Naive thymus-derived CD4-positive, alpha-beta T cell (primary cell): Measurements from ENCODE around the gene SEMA4D. TPM values are rescaled to one million over a fixed set of nuclear protein-coding genes. Genes with fewer than 3 reads are reported as not detected.

Experiments
- ATAC-seq: fragments of 150-1000 bp; cut with Tn5 transposase; 2 replicates; pipeline ENCODE4 v1.10.0; 2021; ENCODE audit warnings: mild to moderate bottlenecking, moderate library complexity
- CTCF ChIA-PET: fragments of 350-600 bp; sonication (Branson Sonifier 250); formaldehyde crosslinking; loops from one replicate; lab custom pipeline; 2021; ENCODE audit warnings: antibody characterized with exemption; lab: Charles Lee
- POLR2A ChIA-PET: fragments of 350-600 bp; sonication (Branson Sonifier 250); formaldehyde crosslinking; loops from one replicate; lab custom pipeline; 2021; ENCODE audit warnings: antibody characterized with exemption, inconsistent platforms; lab: Charles Lee
- DNase-seq, 9 donors: peaks; one replicate each; pipeline versions ENCODE4 v3.0.0 to v3.0.0-alpha.2; 2020 to 2022; ENCODE audit warnings: mixed read lengths in 1 of 9
- H3K27ac ChIP-seq: one replicate; pipeline ENCODE4 v1.7.0; 2013; ENCODE audit warnings: mild to moderate bottlenecking, low read depth, low read length, moderate library complexity
- H3K27me3 ChIP-seq, 2 donors: one replicate each; pipeline ENCODE4 v1.7.0; 2013; ENCODE audit warnings: low read length in 2 of 2, mild to moderate bottlenecking in 2 of 2, moderate library complexity in 2 of 2; ENCODE audit not compliant: control insufficient read depth in 2 of 2, insufficient read depth in 2 of 2
- H3K36me3 ChIP-seq, 3 experiments: 1 replicate in 2 of 3; 2 replicates in 1 of 3; pipeline ENCODE4 v1.7.0; 2013; ENCODE audit warnings: low read length in 3 of 3, mild to moderate bottlenecking in 3 of 3, moderate library complexity in 1 of 3; ENCODE audit not compliant: insufficient read depth in 3 of 3, control insufficient read depth in 2 of 3
- H3K4me1 ChIP-seq, 2 donors: one replicate each; pipeline ENCODE4 v1.7.0; 2013; ENCODE audit warnings: low read length in 2 of 2, mild to moderate bottlenecking in 2 of 2, moderate library complexity in 1 of 2; ENCODE audit not compliant: control insufficient read depth in 2 of 2, insufficient read depth in 2 of 2
- H3K4me3 ChIP-seq: 2 replicates; pipeline ENCODE4 v1.7.0; 2013; ENCODE audit warnings: mild to moderate bottlenecking, low read length
- H3K9me3 ChIP-seq, 3 experiments: 1 replicate in 2 of 3; 2 replicates in 1 of 3; pipeline ENCODE4 v1.7.0; 2013; ENCODE audit warnings: low read length in 3 of 3; ENCODE audit not compliant: control insufficient read depth in 2 of 3
- H3K27ac Mint-ChIP-seq, 9 donors: one replicate each; pipeline ENCODE4 v1.8.0; 2020 to 2022; ENCODE audit warnings: mixed read lengths in 9 of 9, mild to moderate bottlenecking in 8 of 9, moderate library complexity in 5 of 9, inconsistent platforms in 2 of 9
- H3K27me3 Mint-ChIP-seq, 5 donors: one replicate each; pipeline ENCODE4 v1.8.0; 2021 to 2022; ENCODE audit warnings: mixed read lengths in 5 of 5, mild to moderate bottlenecking in 1 of 5
- H3K36me3 Mint-ChIP-seq, 5 donors: one replicate each; pipeline ENCODE4 v1.8.0; 2020 to 2022; ENCODE audit warnings: mixed read lengths in 5 of 5, mild to moderate bottlenecking in 3 of 5, inconsistent platforms in 1 of 5
- H3K4me1 Mint-ChIP-seq, 7 donors: one replicate each; pipeline ENCODE4 v1.8.0; 2020 to 2022; ENCODE audit warnings: mixed read lengths in 7 of 7, mild to moderate bottlenecking in 3 of 7, inconsistent platforms in 1 of 7
- H3K4me3 Mint-ChIP-seq, 10 donors: one replicate each; pipeline ENCODE4 v1.8.0; 2020 to 2022; ENCODE audit warnings: mild to moderate bottlenecking in 10 of 10, mixed read lengths in 10 of 10, moderate library complexity in 6 of 10, inconsistent platforms in 2 of 10
- H3K9me3 Mint-ChIP-seq, 11 donors: one replicate each; pipeline ENCODE4 v1.8.0; 2020 to 2022; ENCODE audit warnings: mixed read lengths in 11 of 11, mild to moderate bottlenecking in 4 of 11, inconsistent platforms in 1 of 11, moderate library complexity in 1 of 11
- intact Hi-C, 2 donors: fragments of 100-400 bp; cut with micrococcal nuclease; formaldehyde crosslinking; loops; one replicate each; pipeline ENCODE4 v1.15.1; 2023
- polyA plus RNA-seq, 2 donors: library from polyadenylated mRNA; unstranded; fragments of 300-500 nt; fragmentation: Illumina TruSeq; gene quantifications; one replicate each; pipeline ENCODE4 v1.2.3, GENCODE V29; 2021
- total RNA-seq, 6 experiments: library from RNA in 5 of 6; stranded (reverse) in 5 of 6; gene quantifications; 1 replicate in 5 of 6; 2 replicates in 1 of 6; pipeline ENCODE4 v1.2.3 and lab custom pipeline; 2021 to 2026

SEMA4D gene
- total and polyA plus RNA-seq, 7 experiments from 2014 or later: 114 to 465 (median 448) TPM

DNA sequence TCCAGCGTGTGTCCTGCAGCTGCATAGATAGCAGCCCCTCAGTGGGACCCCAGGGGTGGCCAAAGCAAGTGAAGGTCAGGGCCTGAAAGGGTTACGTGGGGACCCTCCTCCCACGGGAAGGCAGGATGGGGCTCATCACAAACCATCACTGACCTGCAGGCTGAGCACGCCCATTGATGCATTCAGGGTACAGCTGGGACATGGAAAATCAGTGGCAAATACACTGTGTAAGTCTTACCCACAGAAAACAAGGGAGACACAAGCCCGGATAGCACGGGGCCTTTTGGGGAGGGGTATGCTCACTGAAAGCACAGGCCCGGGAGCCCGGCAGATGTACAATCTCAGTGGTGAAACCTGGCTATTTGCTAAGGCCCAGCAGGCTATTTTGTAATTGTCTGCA lies 49.1 kb downstream of the SEMA4D start:
- Histone ChIP-seq H3K4me1 (peaks cover 64 to 93% of the 10 kb centered on the region in 2 donors), H3K9me3 (no peaks in the 10 kb centered on the region), H3K27me3 (no peaks in the 10 kb centered on the region), H3K4me3 (peak overlapping the region; percentile 14), H3K36me3 (peaks cover 0 to 37% (median 7%) of the 10 kb centered on the region in 3 experiments), H3K27ac (peak overlapping the region; percentile 60)
- Mint-ChIP-seq H3K36me3 (peaks cover 4 to 42% (median 29%) of the 10 kb centered on the region in 5 donors), H3K27ac (peak overlapping the region; percentile 81 to 99 (median 96)), H3K4me3 (peak overlapping the region; percentile 79 to 88 (median 80)), H3K27me3 (no peaks in the 10 kb centered on the region), H3K4me1 (peaks cover 75 to 100% (median 90%) of the 10 kb centered on the region in 7 donors), H3K9me3 (peaks cover 0 to 3% (median 0%) of the 10 kb centered on the region in 11 donors)
- POLR2A ChIA-PET: interaction anchor here (0.7 to 19.8 kb wide), 10 partner anchors 8 to 79 kb away, joined by 3 to 242 read pairs (median 4); no protein-coding TSS in a partner anchor
- DNase-seq (no peak), ATAC-seq (no peak)
- CTCF ChIA-PET: interaction anchor here (1.1 to 3.0 kb wide), 4 partner anchors 20 to 100 kb away, joined by 3 to 12 read pairs (median 4); no protein-coding TSS in a partner anchor
- intact Hi-C loops: loop anchor here in 1 of 2 donors (1.0 kb wide), 1 partner anchor 15 kb away; no protein-coding TSS in a partner anchor

DNA sequence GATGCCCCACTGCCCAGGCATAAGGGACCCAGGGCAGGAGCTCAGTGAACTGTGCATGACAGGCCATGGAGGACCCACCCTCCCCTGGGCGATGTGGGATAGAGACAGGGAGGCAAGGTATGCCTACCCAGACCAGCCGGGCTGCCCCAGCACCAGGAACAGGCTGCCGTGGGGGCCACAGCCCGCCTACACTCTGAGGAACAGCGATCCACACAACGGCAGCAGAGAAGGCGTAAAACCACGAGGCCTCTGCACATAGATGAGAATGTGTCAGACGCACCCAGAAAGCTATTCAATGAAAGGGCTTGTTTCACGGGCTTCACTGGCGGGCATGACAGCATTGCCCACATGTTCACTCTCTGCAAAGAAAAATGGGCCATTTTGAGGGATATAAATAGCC lies 49.5 kb downstream of the SEMA4D start:
- CTCF ChIA-PET: interaction anchor here (1.1 to 1.4 kb wide), 2 partner anchors 20 to 74 kb away, joined by 3 to 4 read pairs; no protein-coding TSS in a partner anchor
- peaks cover 0 to 36% (median 7%) of the 10 kb centered on the region in 3 experiments for H3K36me3 ChIP-seq

DNA sequence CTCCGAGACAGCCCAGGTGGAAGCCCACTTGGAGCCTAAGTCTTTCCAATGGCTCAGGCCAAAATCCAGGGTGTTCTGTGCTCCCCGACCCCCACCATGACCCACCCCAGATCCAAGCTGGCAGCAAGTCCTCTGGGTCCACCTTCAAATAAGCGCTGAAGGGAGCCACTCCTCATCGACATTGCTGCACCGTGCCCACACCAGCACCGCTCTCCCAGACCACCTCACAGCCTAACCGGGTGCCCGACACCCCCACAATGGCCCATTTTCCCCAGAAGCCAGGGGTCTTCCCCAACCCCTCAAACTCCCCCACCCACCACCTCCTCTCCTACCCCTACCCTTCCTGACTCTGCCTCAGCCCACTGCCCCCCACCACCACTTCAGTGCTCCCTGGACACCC lies 50.5 kb downstream of the SEMA4D start:
- Mint-ChIP-seq H3K27me3 (no peaks in the 10 kb centered on the region), H3K4me1 (peaks cover 66 to 94% (median 89%) of the 10 kb centered on the region in 7 donors), H3K4me3 (peak overlapping the region in 7 of 10 donors; percentile 7 to 83 (median 52)), H3K27ac (peak overlapping the region; percentile 75 to 99 (median 96)), H3K9me3 (peaks cover 0 to 2% (median 0%) of the 10 kb centered on the region in 11 donors), H3K36me3 (peaks cover 4 to 33% (median 28%) of the 10 kb centered on the region in 5 donors)
- Histone ChIP-seq H3K4me3 (no peak overlapping the region), H3K4me1 (peaks cover 78 to 93% of the 10 kb centered on the region in 2 donors), H3K27me3 (no peaks in the 10 kb centered on the region), H3K36me3 (peaks cover 0 to 34% (median 7%) of the 10 kb centered on the region in 3 experiments), H3K9me3 (no peaks in the 10 kb centered on the region), H3K27ac (peak overlapping the region; percentile 60)
- intact Hi-C loops: no loop called here
- ATAC-seq (no peak), DNase-seq (no peak)
- ChIA-PET POLR2A (interaction anchor here (0.7 to 19.8 kb wide), 5 partner anchors 10 to 102 kb away, joined by 3 to 242 read pairs (median 4); no protein-coding TSS in a partner anchor), CTCF (interaction anchor here (1.4 to 1.8 kb wide), 2 partner anchors 75 to 101 kb away, joined by 4 to 5 read pairs; no protein-coding TSS in a partner anchor)

More for the DNA sequence above, 49.5 kb downstream of the SEMA4D start:
- no peaks in the 10 kb centered on the region for H3K27me3 Mint-ChIP-seq
- peak overlapping the region; percentile 37 to 88 (median 80) for H3K4me3 Mint-ChIP-seq
- intact Hi-C loops: no loop called here
- ATAC-seq: peak; percentile 59
- H3K27ac ChIP-seq: peak overlapping the region; percentile 60
- no peaks in the 10 kb centered on the region for H3K9me3 ChIP-seq
- peaks cover 4 to 42% (median 29%) of the 10 kb centered on the region in 5 donors for H3K36me3 Mint-ChIP-seq
- peak in 1 of 9 donors; percentile 49 for DNase-seq
- H3K4me1 Mint-ChIP-seq: peaks cover 75 to 98% (median 89%) of the 10 kb centered on the region in 7 donors
- POLR2A ChIA-PET: interaction anchor here (0.7 to 19.8 kb wide), 7 partner anchors 9 to 102 kb away, joined by 3 to 242 read pairs (median 4); no protein-coding TSS in a partner anchor
- peaks cover 0 to 3% (median 0%) of the 10 kb centered on the region in 11 donors for H3K9me3 Mint-ChIP-seq
- peaks cover 69 to 93% of the 10 kb centered on the region in 2 donors for H3K4me1 ChIP-seq
- peak overlapping the region; percentile 84 to 99 (median 96) for H3K27ac Mint-ChIP-seq
- H3K4me3 ChIP-seq: no peak overlapping the region
- H3K27me3 ChIP-seq: no peaks in the 10 kb centered on the region

DNA sequence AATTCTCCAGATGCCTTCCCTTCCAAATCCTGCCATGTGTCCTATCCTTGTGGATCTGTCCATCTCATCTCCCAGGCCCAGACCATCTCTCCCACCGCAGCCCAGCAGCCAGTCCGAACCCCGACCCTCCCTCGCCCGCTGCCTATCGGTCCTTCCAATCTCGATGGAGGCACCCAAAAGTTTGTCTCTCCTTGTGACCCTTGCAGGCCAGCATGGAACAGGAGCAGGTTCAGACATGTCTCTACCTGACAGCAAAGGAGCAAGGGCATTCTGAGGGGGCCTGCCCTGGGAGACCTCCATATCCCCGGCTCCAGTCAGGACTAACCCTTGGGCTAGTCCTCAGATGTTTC lies 51.0 kb downstream of the SEMA4D start:
- Histone ChIP-seq H3K9me3 (no peaks in the 10 kb centered on the region), H3K27me3 (no peaks in the 10 kb centered on the region), H3K4me3 (no peak overlapping the region), H3K27ac (peak overlapping the region; percentile 60), H3K36me3 (peaks cover 0 to 37% (median 7%) of the 10 kb centered on the region in 3 experiments), H3K4me1 (peaks cover 82 to 98% of the 10 kb centered on the region in 2 donors)
- CTCF ChIA-PET: interaction anchor here (1.8 kb wide), 1 partner anchor 102 kb away, joined by 5 read pairs; no protein-coding TSS in a partner anchor
- H3K9me3 Mint-ChIP-seq: peaks cover 0 to 2% (median 0%) of the 10 kb centered on the region in 11 donors
- ATAC-seq (no peak), DNase-seq (no peak)
- no peaks in the 10 kb centered on the region for H3K27me3 Mint-ChIP-seq
- H3K36me3 Mint-ChIP-seq: peaks cover 4 to 33% (median 29%) of the 10 kb centered on the region in 5 donors
- peaks cover 69 to 94% (median 89%) of the 10 kb centered on the region in 7 donors for H3K4me1 Mint-ChIP-seq
- peak overlapping the region; percentile 75 to 99 (median 96) for H3K27ac Mint-ChIP-seq
- intact Hi-C loops: no loop called here
- H3K4me3 Mint-ChIP-seq: peak overlapping the region in 6 of 10 donors; percentile 16 to 83 (median 50)
- POLR2A ChIA-PET: interaction anchor here (0.7 to 19.8 kb wide), 3 partner anchors 26 to 103 kb away, joined by 3 to 242 read pairs (median 3); no protein-coding TSS in a partner anchor

DNA sequence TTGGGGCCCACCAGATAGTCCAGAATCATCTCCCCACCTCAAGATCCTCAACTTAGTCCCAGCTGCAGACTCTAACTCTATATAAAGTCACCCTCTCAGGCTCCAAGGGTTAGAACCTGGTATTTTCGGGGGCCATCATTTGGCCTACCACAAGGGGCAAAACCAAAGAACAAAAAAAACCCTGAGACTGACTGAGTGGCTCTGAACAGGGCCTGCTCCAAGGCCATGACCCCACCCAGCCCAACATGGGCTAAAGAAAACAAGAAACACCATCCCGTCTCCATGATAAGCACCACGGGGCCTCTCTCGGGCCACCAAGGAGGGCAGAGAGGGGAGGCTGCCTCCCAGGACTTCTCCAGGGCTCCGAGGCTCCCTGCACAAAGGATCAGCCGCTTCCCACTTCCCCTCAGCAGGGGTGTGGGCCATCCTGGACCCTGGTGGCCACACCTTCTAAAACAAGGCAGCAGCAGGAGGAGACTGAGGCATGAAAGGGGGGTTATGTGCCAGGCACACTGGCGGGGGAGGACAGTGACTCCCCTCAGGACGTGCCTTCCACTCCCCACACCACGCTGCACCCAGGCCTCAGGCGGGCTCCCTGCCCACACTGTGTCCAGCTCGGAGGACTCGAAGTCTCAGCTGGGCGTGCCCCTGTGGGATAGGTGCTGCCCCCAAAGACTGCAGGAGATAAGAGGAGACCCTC lies 51.5 kb downstream of the SEMA4D start:
- CTCF ChIA-PET: interaction anchor here (1.3 to 1.8 kb wide), 2 partner anchors 11 to 102 kb away, joined by 3 to 5 read pairs; no protein-coding TSS in a partner anchor
- Mint-ChIP-seq H3K27ac (peak overlapping the region; percentile 75 to 99 (median 97)), H3K27me3 (no peaks in the 10 kb centered on the region), H3K36me3 (peaks cover 4 to 30% (median 28%) of the 10 kb centered on the region in 5 donors), H3K9me3 (peaks cover 0 to 2% (median 0%) of the 10 kb centered on the region in 11 donors), H3K4me1 (peaks cover 68 to 94% (median 90%) of the 10 kb centered on the region in 7 donors), H3K4me3 (peak overlapping the region; percentile 1 to 83 (median 40))
- no peaks in the 10 kb centered on the region for H3K27me3 ChIP-seq
- H3K36me3 ChIP-seq: peaks cover 0 to 42% (median 7%) of the 10 kb centered on the region in 3 experiments
- intact Hi-C loops: no loop called here
- H3K4me3 ChIP-seq: no peak overlapping the region
- ATAC-seq (no peak), DNase-seq (no peak)
- no peaks in the 10 kb centered on the region for H3K9me3 ChIP-seq
- POLR2A ChIA-PET: interaction anchor here (0.7 to 19.8 kb wide), 5 partner anchors 8 to 103 kb away, joined by 3 to 242 read pairs (median 10); no protein-coding TSS in a partner anchor
- H3K4me1 ChIP-seq: peaks cover 88 to 98% of the 10 kb centered on the region in 2 donors
- H3K27ac ChIP-seq: peak overlapping the region; percentile 60

DNA sequence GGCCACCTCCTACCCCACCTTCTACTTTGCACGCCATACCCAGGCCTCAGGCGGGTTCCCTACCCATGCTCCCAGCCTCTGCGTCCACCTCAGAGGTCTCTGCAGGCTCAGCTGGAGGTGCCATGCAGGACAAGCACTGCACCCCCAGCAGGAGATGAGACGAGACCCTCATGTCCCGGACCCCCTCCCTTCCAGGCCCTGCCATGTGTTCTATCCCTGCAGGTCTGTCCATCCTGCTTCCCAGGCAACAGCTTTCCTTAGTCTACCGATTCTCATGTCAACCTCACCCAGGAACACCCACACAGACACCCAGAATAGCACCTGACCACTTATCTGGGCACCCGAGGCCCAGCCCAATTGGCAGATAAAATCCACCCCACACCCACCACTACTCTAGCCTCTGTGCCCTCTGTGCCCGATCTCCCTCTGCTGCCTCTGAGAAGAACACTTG lies 52.1 kb downstream of the SEMA4D start:
- H3K4me3 Mint-ChIP-seq: peak overlapping the region; percentile 1 to 83 (median 40)
- peaks cover 68 to 94% (median 90%) of the 10 kb centered on the region in 7 donors for H3K4me1 Mint-ChIP-seq
- POLR2A ChIA-PET: interaction anchor here (0.9 to 4.2 kb wide), 7 partner anchors 9 to 33 kb away, joined by 3 to 34 read pairs (median 5); no protein-coding TSS in a partner anchor
- H3K9me3 ChIP-seq: no peaks in the 10 kb centered on the region
- CTCF ChIA-PET: interaction anchor here (1.3 to 1.6 kb wide), 2 partner anchors 11 to 94 kb away, joined by 3 to 6 read pairs; no protein-coding TSS in a partner anchor
- H3K27ac Mint-ChIP-seq: peak overlapping the region; percentile 58 to 99 (median 97)
- H3K9me3 Mint-ChIP-seq: peaks cover 0 to 2% (median 0%) of the 10 kb centered on the region in 11 donors
- H3K4me3 ChIP-seq: no peak overlapping the region
- no peak for ATAC-seq
- H3K36me3 Mint-ChIP-seq: peaks cover 4 to 30% (median 30%) of the 10 kb centered on the region in 5 donors
- H3K36me3 ChIP-seq: peaks cover 0 to 46% (median 7%) of the 10 kb centered on the region in 3 experiments
- no peaks in the 10 kb centered on the region for H3K27me3 ChIP-seq
- peak overlapping the region; percentile 60 for H3K27ac ChIP-seq
- DNase-seq: no peak
- H3K27me3 Mint-ChIP-seq: no peaks in the 10 kb centered on the region
- peaks cover 91 to 99% of the 10 kb centered on the region in 2 donors for H3K4me1 ChIP-seq
- intact Hi-C loops: loop anchor here in 1 of 2 donors (2.0 kb wide), 2 partner anchors 17 to 19 kb away; no protein-coding TSS in a partner anchor
